NCI-H82 (cell line): ENCODE data around the gene TPK1.
"Not testable (repeated sequence)": the region's sequence is repeated elsewhere in the genome, so short reads cannot be mapped to it uniquely, and the experiment has no call there.

ENCODE experiments used
- DNase-seq: peaks from one replicate; lab custom pipeline; 2025; lab: John Stamatoyannopoulos, UW

TPK1 gene

GRCh38 chr7:144777005-144777839, 58.6 kb downstream of the TPK1 start:
- no peak for DNase-seq

GRCh38 chr7:144776447-144776846, 59.4 kb downstream of the TPK1 start:
- no peak for DNase-seq

- DNase-seq: no peak
Observed at GRCh38 chr7:144775749-144776148, 60.1 kb downstream of the TPK1 start.

- no peak for DNase-seq
Observed at GRCh38 chr7:144771927-144772326, 63.9 kb downstream of the TPK1 start.

GRCh38 chr7:144771174-144771573, 64.7 kb downstream of the TPK1 start:
- peak; percentile 77 for DNase-seq

- DNase-seq: peak; percentile 93
Observed at GRCh38 chr7:144769352-144769751, 66.5 kb downstream of the TPK1 start.

- no peak for DNase-seq
Observed at GRCh38 chr7:144768633-144769032, 67.2 kb downstream of the TPK1 start.

GRCh38 chr7:144763291-144763690, 72.6 kb downstream of the TPK1 start:
- no peak for DNase-seq

GRCh38 chr7:144762853-144763252, 73.0 kb downstream of the TPK1 start:
- DNase-seq: no peak

- DNase-seq: peak; percentile 78
Observed at GRCh38 chr7:144761493-144761892, 74.4 kb downstream of the TPK1 start.

- no peak for DNase-seq
Observed at GRCh38 chr7:144759653-144760052, 76.2 kb downstream of the TPK1 start.

- DNase-seq: no peak
Observed at GRCh38 chr7:144747936-144748335, 87.9 kb downstream of the TPK1 start.

- peak; percentile 70 for DNase-seq
Observed at GRCh38 chr7:144738708-144739314, 97.0 kb downstream of the TPK1 start.

GRCh38 chr7:144738146-144738545, 97.7 kb downstream of the TPK1 start:
- DNase-seq: no peak

- peak; percentile 13 for DNase-seq
Observed at GRCh38 chr7:144736880-144737493, 98.9 kb downstream of the TPK1 start.

GRCh38 chr7:144735505-144736276, 100.2 kb downstream of the TPK1 start:
- peak; percentile 92 for DNase-seq

- no peak for DNase-seq
Observed at GRCh38 chr7:144731661-144732351, 104.0 kb downstream of the TPK1 start.

- no peak for DNase-seq
Observed at GRCh38 chr7:144730224-144730623, 105.6 kb downstream of the TPK1 start.

GRCh38 chr7:144729226-144729625, 106.6 kb downstream of the TPK1 start:
- no peak for DNase-seq

GRCh38 chr7:144728551-144728950, 107.3 kb downstream of the TPK1 start:
- DNase-seq: peak; percentile 5

GRCh38 chr7:144726840-144727239, 109.0 kb downstream of the TPK1 start:
- not testable (repeated sequence) for DNase-seq

GRCh38 chr7:144725070-144725469, 110.8 kb downstream of the TPK1 start:
- no peak for DNase-seq
